GM12865 (cell line): ENCODE measurements around the gene SOHLH2.

Experiments used
- DNase-seq: peaks from one replicate; pipeline ENCODE4 v3.0.0; 2010; ENCODE audit warnings: low read depth
- H3K4me3 ChIP-seq: 2 replicates; pipeline ENCODE4 v1.5.1; 2011; ENCODE audit warnings: mild to moderate bottlenecking, low read depth, low read length, control low read depth
- CTCF ChIP-seq: IDR thresholded peaks from 2 replicates; pipeline ENCODE4 v1.5.1; 2011; ENCODE audit warnings: low read length, control low read depth, low read depth, inconsistent platforms; ENCODE audit not compliant: insufficient read depth; ENCODE audit errors: missing control alignments

Gene SOHLH2

GRCh38 chr13:36192166-36192565, 22.2 kb downstream of the SOHLH2 start:
- no peak for DNase-seq
- no peak overlapping the region for H3K4me3 ChIP-seq
- TF ChIP-seq CTCF = no peak

GRCh38 chr13:36190771-36191170, 23.6 kb downstream of the SOHLH2 start:
- TF ChIP-seq CTCF = no peak

GRCh38 chr13:36188441-36188840, 25.9 kb downstream of the SOHLH2 start:
- DNase-seq = no peak
- TF ChIP-seq CTCF = no peak
- no peak overlapping the region for H3K4me3 ChIP-seq

More at GRCh38 chr13:36190771-36191170, 23.6 kb downstream of the SOHLH2 start:
- no peak for DNase-seq
- no peak overlapping the region for H3K4me3 ChIP-seq

- DNase-seq = no peak
- TF ChIP-seq CTCF = no peak
- no peak overlapping the region for H3K4me3 ChIP-seq
These were observed 30.5 kb downstream of the SOHLH2 start for GRCh38 chr13:36183901-36184300.

- DNase-seq = no peak
- no peak for TF ChIP-seq CTCF
- no peak overlapping the region for H3K4me3 ChIP-seq
These were observed 38.7 kb downstream of the SOHLH2 start for GRCh38 chr13:36175621-36176020.

- DNase-seq = no peak
- TF ChIP-seq CTCF = no peak
These were observed 39.4 kb downstream of the SOHLH2 start for GRCh38 chr13:36174923-36175322.

GRCh38 chr13:36173571-36174322, 40.6 kb downstream of the SOHLH2 start:
- no peak for TF ChIP-seq CTCF
- no peak overlapping the region for H3K4me3 ChIP-seq
- DNase-seq = no peak

More at GRCh38 chr13:36174923-36175322, 39.4 kb downstream of the SOHLH2 start:
- H3K4me3 ChIP-seq = no peak overlapping the region
